GM12874 (cell line): Measurements from ENCODE around the gene TNFAIP3.

Experiments
- TF ChIP-seq, protein P1 (sequence below): IDR thresholded peaks from 2 replicates; pipeline ENCODE4 v1.5.1; 2011; ENCODE audit warnings: low read depth, mild to moderate bottlenecking, control low read depth, low read length, moderate library complexity; ENCODE audit not compliant: insufficient read depth

The TNFAIP3 gene

DNA sequence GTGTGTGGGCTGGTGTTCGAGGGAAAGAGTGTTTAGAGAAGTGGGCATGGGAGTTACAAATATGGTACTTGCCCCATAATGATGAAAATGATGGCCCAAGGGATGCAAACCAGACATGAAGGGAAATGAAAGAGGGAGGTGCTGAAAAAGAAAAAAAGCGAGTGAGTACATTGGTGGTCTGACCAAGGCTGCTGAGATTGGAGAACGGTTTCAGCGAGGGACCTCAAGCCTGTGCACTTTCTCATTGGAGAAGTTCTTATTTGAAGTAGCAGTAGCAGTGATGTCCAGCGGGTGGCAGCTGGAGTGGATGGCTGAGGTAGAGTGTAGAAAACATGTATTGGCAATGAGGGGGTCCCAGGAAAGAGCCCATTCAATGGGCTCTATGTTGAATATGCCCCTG, 54.8 kb downstream of the TNFAIP3 start:
- TF ChIP-seq, protein P1, sequence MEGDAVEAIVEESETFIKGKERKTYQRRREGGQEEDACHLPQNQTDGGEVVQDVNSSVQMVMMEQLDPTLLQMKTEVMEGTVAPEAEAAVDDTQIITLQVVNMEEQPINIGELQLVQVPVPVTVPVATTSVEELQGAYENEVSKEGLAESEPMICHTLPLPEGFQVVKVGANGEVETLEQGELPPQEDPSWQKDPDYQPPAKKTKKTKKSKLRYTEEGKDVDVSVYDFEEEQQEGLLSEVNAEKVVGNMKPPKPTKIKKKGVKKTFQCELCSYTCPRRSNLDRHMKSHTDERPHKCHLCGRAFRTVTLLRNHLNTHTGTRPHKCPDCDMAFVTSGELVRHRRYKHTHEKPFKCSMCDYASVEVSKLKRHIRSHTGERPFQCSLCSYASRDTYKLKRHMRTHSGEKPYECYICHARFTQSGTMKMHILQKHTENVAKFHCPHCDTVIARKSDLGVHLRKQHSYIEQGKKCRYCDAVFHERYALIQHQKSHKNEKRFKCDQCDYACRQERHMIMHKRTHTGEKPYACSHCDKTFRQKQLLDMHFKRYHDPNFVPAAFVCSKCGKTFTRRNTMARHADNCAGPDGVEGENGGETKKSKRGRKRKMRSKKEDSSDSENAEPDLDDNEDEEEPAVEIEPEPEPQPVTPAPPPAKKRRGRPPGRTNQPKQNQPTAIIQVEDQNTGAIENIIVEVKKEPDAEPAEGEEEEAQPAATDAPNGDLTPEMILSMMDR: peak; percentile 31; the same call in 1 of the 2 replicates

DNA sequence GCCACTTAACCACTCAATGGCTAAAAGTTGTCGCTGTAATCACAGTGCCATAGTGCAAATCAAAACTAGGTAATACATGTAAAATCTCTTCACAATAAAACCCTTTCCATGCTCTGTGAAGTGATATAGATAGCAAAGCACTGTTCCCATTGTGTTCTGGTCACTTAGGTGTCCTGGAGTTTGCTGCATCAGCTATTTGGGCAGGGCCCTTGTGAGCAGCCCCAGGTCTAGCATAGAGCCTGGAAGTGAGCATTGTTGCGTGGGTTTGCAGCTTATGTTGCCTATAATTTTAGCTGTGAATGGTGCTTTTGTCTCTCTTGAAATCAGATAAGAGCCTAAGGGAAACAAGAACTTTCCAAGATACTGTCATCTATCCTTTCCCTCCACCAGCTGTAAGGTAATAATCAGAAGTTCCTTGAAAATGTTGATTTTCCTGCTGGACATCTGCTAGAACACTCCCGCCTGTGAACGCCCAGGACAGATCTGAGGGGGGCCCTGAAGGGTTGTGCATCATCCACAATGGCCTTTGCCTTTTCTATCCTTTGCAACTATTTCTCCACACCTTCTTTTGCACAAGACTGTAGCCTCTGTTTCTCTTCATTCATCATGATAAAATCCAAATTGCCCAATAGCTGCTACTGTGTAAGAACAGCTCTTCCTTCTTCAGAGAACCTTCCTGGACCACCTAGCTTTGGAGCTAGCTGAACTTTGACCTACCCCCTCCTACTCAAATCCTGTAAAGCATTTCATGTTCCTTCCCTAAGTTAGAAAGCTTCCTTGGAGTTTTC, 57.0 kb downstream of the TNFAIP3 start:
- TF ChIP-seq, protein P1: no peak

DNA sequence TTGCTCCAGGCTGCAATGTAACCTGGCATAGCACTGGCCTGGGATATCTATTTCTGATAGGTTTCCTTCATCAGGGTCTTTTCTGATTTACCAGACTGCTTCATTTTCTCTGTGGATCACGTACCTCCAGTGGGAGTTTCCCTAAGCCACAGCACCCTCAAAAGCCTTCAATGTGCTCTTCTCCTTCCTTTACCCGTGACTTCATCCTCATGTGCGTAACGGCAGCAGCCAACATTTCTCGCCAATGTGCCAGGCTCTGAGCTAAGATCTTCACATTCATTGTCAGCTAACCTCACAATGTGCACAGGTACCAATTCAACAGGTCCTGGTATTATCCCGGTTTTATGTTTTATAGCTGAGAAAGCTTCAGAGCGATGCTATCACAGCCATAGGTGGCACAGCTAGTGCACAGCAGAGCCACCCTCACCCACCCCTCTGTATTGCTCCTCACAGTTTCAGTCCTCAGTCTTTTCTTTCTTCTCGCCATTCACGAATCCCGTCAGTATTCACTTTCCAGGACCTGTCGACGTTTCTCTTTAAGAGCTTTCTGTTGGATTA, 58.2 kb downstream of the TNFAIP3 start:
- TF ChIP-seq, protein P1: no peak

DNA sequence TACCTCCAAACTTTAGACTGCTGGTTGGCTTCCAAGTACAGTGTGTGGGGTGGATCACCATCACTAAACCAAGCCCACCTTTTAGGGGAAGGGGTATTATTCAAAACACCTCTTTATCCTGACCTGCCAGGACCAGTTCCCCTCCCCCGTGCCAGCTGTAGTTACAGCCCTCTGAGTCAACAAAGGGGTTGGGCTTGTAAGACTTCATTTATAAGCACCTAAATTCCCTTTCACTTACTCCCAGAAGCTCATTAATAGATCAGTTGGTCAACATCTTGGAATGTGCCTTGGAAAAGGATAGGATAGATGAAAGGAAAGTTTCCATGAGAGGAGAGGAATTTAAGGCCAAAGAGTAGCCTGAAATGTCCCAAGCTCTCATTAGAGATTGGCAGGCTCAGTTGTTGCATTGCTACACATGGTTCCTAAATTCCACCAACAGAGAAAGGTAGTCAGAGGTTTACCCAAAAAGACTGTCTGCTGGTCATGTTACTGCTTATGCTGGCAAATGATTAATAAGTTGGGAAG, 59.2 kb downstream of the TNFAIP3 start:
- TF ChIP-seq, protein P1: no peak

DNA sequence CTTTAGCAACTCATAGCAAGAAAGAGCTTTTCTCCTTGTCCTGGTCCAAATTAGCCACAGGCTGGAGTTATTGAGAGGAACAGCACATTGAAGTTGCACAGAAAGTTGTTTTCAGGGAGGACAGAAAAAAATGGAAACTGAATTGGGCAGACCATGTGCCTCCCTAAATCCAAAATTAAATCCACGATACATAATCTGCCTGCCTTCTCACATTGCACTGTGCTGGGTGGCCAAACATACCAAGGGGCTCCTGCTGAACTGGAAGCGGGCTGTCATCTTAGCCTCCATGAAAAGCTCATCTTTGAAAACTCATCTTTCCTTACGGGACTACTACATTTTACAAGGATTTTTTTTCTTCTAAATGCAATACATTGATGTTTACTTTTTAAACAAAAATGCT, 59.9 kb downstream of the TNFAIP3 start:
- TF ChIP-seq, protein P1: no peak

DNA sequence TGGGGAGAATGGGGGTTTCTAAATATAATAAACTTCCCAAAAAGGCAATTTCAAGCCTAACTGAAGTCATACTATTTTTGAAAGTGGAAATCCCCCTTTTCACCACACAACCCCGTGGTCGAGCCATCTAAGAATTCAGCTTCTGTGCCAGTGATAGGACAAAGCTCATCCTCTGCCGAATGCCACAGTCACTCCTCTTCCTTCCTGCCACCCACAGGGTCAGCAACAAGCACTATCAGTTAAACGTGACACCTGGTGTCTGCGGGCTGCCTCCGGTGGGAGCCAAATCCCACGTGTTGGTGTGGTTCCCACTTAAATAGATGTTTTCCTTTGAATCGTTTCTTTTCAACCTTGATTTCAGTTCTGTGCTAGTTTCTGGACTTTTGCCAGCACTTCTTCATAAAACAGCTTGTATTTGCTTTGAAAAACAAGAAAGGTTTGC, 60.7 kb downstream of the TNFAIP3 start:
- TF ChIP-seq, protein P1: no peak

DNA sequence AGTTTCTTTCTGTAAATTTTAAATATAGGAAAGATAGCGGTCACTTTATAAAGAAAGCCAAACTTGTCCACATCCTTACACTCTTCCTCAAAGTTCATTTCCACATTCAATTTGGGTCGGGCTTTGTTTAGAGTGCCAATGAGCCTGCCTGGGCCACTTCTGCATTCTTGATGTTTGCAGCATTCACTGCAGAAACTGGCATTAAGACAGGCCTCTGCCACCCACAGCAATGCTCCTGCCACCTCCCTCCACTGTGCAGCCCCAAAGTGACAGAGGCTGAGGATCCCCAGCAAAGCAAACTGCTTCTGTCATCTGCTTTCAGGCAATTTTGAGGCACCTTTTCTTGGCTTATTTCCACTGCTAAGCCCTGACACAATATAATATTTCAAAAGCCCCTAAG, 61.2 kb downstream of the TNFAIP3 start:
- TF ChIP-seq, protein P1: no peak
